ENCODE measurements around the gene P3H4.

P3H4 gene

GRCh38 chr17:41762841-41763240, 48.9 kb downstream of the P3H4 start:
- Histone ChIP-seq H3K4me3 (no peak overlapping the region), H4K20me1 (peaks cover 0 to 71% (median 47%) of the 10 kb centered on the region in 11 experiments; a peak in 19 of 22 replicates), H3K9me3 (replicated peaks in 1 of 11) (no peaks in the 10 kb centered on the region), H3K27me3 (no peaks in the 10 kb centered on the region), H3K4me1 (no peaks in the 10 kb centered on the region), H3K36me3 (peaks cover 95 to 100% (median 100%) of the 10 kb centered on the region in 11 experiments), H3K4me2 (no peak overlapping the region), H3K9ac (peak overlapping the region in 1 of 11 experiments; percentile 9; a peak in 1 of 22 replicates), H3K27ac (no peak overlapping the region)
- TF ChIP-seq Cebpa-rat (IDR thresholded peaks at IDR 0.05) = no peak

GRCh38 chr17:41762391-41762790, 49.4 kb downstream of the P3H4 start:
- Histone ChIP-seq H4K20me1 (peaks cover 0 to 70% (median 49%) of the 10 kb centered on the region in 11 experiments; a peak in 19 of 22 replicates), H3K4me3 (no peak overlapping the region), H3K27ac (no peak overlapping the region), H3K36me3 (peaks cover 95 to 100% (median 100%) of the 10 kb centered on the region in 11 experiments), H3K9me3 (replicated peaks in 1 of 11) (no peaks in the 10 kb centered on the region), H3K9ac (no peak overlapping the region), H3K4me2 (no peak overlapping the region), H3K27me3 (no peaks in the 10 kb centered on the region), H3K4me1 (no peaks in the 10 kb centered on the region)
- no peak for TF ChIP-seq Cebpa-rat (IDR thresholded peaks at IDR 0.05)

- Histone ChIP-seq H3K9ac (no peak overlapping the region), H3K27me3 (no peaks in the 10 kb centered on the region), H3K4me1 (no peaks in the 10 kb centered on the region), H3K27ac (no peak overlapping the region), H4K20me1 (peaks cover 0 to 77% (median 58%) of the 10 kb centered on the region in 11 experiments; a peak in 19 of 22 replicates), H3K4me3 (no peak overlapping the region), H3K9me3 (replicated peaks in 1 of 11) (no peaks in the 10 kb centered on the region), H3K4me2 (no peak overlapping the region), H3K36me3 (peaks cover 95 to 100% (median 100%) of the 10 kb centered on the region in 11 experiments)
- TF ChIP-seq Cebpa-rat (IDR thresholded peaks at IDR 0.05) = no peak
Measured at GRCh38 chr17:41760878-41761277, 50.9 kb downstream of the P3H4 start.

DNA sequence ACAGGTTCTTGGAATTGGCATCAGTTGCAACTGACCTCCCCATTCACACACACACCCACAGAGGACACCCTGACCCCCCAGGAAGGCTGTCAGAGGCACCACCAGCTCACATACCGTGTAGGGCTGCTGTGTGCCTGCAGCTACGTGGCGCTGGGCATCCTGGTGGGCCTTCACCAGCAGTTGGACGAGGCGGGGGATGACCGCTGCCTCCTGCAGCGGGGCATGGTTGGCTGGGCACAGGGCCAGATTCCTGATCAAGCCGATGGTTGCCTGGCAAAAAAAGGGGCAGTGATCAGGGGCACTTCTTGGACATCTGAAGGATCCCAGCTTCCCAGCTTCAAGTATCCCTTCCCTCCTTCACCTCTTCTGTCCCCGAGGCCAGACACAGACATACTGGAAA, 53.1 kb downstream of the P3H4 start:
- peaks cover 94 to 100% (median 99%) of the 10 kb centered on the region in 11 experiments for H3K36me3 ChIP-seq
- H3K27me3 ChIP-seq = no peaks in the 10 kb centered on the region
- H3K9me3 ChIP-seq (replicated peaks in 1 of 11) = no peaks in the 10 kb centered on the region
- no peak for TF ChIP-seq Cebpa-rat (IDR thresholded peaks at IDR 0.05)
- peaks cover 0 to 8% (median 0%) of the 10 kb centered on the region in 10 experiments; a peak in 3 of 20 replicates for H3K4me1 ChIP-seq
- no peak overlapping the region for H3K9ac ChIP-seq
- H3K27ac ChIP-seq = no peak overlapping the region
- no peak overlapping the region for H3K4me3 ChIP-seq
- no peak overlapping the region for H3K4me2 ChIP-seq
- H4K20me1 ChIP-seq = peaks cover 0 to 77% (median 65%) of the 10 kb centered on the region in 11 experiments; a peak in 20 of 22 replicates

DNA sequence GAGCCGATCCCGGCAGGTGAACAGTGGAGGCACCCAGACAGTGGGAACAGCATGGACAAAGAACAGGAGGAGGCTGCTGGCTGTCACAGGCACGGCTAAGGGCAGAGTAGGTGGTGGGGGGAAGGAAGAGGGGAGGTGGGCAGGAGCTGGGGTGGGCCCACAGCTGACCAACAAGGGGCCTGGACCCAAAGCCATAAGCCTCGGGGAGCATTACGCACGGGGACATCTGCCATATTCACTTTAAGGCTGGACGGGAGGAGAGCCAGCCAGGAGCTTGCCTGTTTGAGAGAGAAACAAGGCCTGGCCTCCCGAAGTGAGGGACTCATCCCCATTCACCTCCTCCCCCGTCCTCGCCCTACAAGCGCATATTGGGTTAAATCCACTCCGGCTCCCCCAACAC, 57.7 kb downstream of the P3H4 start:
- no peaks in the 10 kb centered on the region for H3K27me3 ChIP-seq
- H4K20me1 ChIP-seq = peaks cover 0 to 56% (median 44%) of the 10 kb centered on the region in 11 experiments; a peak in 18 of 22 replicates
- peaks cover 54 to 80% (median 71%) of the 10 kb centered on the region in 11 experiments for H3K36me3 ChIP-seq
- no peak overlapping the region for H3K4me3 ChIP-seq
- TF ChIP-seq Cebpa-rat (IDR thresholded peaks at IDR 0.05) = no peak
- no peak overlapping the region for H3K27ac ChIP-seq
- no peaks in the 10 kb centered on the region for H3K9me3 ChIP-seq (replicated peaks in 1 of 11)
- H3K9ac ChIP-seq = no peak overlapping the region
- no peak overlapping the region for H3K4me2 ChIP-seq
- peaks cover 0 to 27% (median 7%) of the 10 kb centered on the region in 10 experiments; a peak in 8 of 20 replicates for H3K4me1 ChIP-seq

Measured in BLaER1 treated with 17β-estradiol and CSF1 and Interleukin-3, amounts not matched to agents 10 nM and 100 nM (cell line).